Small intestine (tissue), 7 donors: Measurements from ENCODE around the gene KRT83. TPM values are rescaled to one million over a fixed set of nuclear protein-coding genes. Genes with fewer than 3 reads are reported as not detected.
"Not testable (repeated sequence)": the region's sequence is repeated elsewhere in the genome, so short reads cannot be mapped to it uniquely, and the experiment has no call there.

Source experiments
- DNase-seq, 2 donors: peaks; one replicate each; pipeline versions ENCODE4 v3.0.0 to v3.0.0-alpha.2; 2013
- FAIRE-seq: peaks from 2 replicates; lab custom pipeline; 2012; peaks lifted over from hg19 to GRCh38; lab: Jason Lieb, UNC
- H3K27ac ChIP-seq, 3 donors: one replicate each; pipeline ENCODE4 v1.5.1; 2013; ENCODE audit warnings: low read length in 2 of 3, mild to moderate bottlenecking in 2 of 3, control low read depth in 1 of 3, inconsistent platforms in 1 of 3, low read depth in 1 of 3, moderate library complexity in 1 of 3
- H3K27me3 ChIP-seq, 3 donors: one replicate each; pipeline ENCODE4 v1.6.1; 2013; ENCODE audit warnings: low read length in 3 of 3, inconsistent platforms in 1 of 3; ENCODE audit not compliant: control insufficient read depth in 3 of 3, insufficient read depth in 3 of 3
- H3K36me3 ChIP-seq, 3 donors: one replicate each; pipeline ENCODE4 v1.6.1; 2013; ENCODE audit warnings: low read length in 3 of 3, inconsistent platforms in 1 of 3, low read depth in 1 of 3, mild to moderate bottlenecking in 1 of 3, moderate library complexity in 1 of 3; ENCODE audit not compliant: control insufficient read depth in 3 of 3, insufficient read depth in 2 of 3
- H3K4me1 ChIP-seq, 3 donors: one replicate each; pipeline ENCODE4 v1.6.1; 2013; ENCODE audit warnings: low read length in 2 of 3, inconsistent platforms in 1 of 3, low read depth in 1 of 3, mild to moderate bottlenecking in 1 of 3, moderate library complexity in 1 of 3; ENCODE audit not compliant: control insufficient read depth in 3 of 3, insufficient read depth in 2 of 3
- H3K4me3 ChIP-seq, 3 donors: one replicate each; pipeline ENCODE4 v1.5.1; 2013; ENCODE audit warnings: low read length in 3 of 3, control low read depth in 1 of 3, inconsistent platforms in 1 of 3, low read depth in 1 of 3, mild to moderate bottlenecking in 1 of 3, moderate library complexity in 1 of 3
- H3K9me3 ChIP-seq, 2 donors: one replicate each; pipeline ENCODE4 v1.6.1; 2013; ENCODE audit warnings: low read depth in 1 of 2, low read length in 1 of 2; ENCODE audit not compliant: control insufficient read depth in 2 of 2, insufficient read depth in 1 of 2
- WGBS, 3 donors: extraction: QIAGEN DNeasy Blood & Tissue Kit; methylation state at CpG; one replicate each; pipeline ENCODE4 v1.1.7; 2013; 5-methylcytosine and 5-hydroxymethylcytosine counted together
- polyA plus RNA-seq, 4 donors: library from polyadenylated mRNA; stranded (reverse) in 3 of 4; unstranded in 1 of 4; fragments of 200-250 nt in 3 of 4; fragments of 120-200 nt in 1 of 4; gene quantifications; one replicate each; pipeline versions ENCODE4 v1.2.1 to v1.2.3, GENCODE V29; 2013
- donor health status: healthy with polysubstance abuse.
- donor health status: control.
- donor health status: control.
- donor health status: Bipolar disorder and iron deficiency.
- donor health status: healthy.

The KRT83 gene
- polyA plus RNA-seq, 4 donors, result 0.03 TPM; not detected in 3

- not testable (repeated sequence) for H3K4me3 ChIP-seq, H3K27ac ChIP-seq, DNase-seq, H3K36me3 ChIP-seq, H3K4me1 ChIP-seq, FAIRE-seq, H3K9me3 ChIP-seq, H3K27me3 ChIP-seq
- WGBS, 3 donors, result 76 to 89% (median 86%) methylated on average over 17 to 21 of the region's 21 CpGs
These were observed 34.1 kb downstream of the KRT83 start for GRCh38 chr12:52286857-52287785.

- H3K4me1 ChIP-seq, result no peaks in the 10 kb centered on the region
- no peak overlapping the region for H3K27ac ChIP-seq
- H3K9me3 ChIP-seq, result no peaks in the 10 kb centered on the region
- H3K27me3 ChIP-seq, result peaks cover 0 to 2% (median 0%) of the 10 kb centered on the region in 3 donors
- FAIRE-seq, result no peak
- DNase-seq, result no peak
- H3K4me3 ChIP-seq, result no peak overlapping the region
- WGBS, 3 donors, result 87 to 90% (median 87%) methylated on average over 24 of the region's 24 CpGs
- no peaks in the 10 kb centered on the region for H3K36me3 ChIP-seq
These were observed 35.2 kb downstream of the KRT83 start for GRCh38 chr12:52285851-52286530.

- WGBS, 3 donors, result 85 to 95% (median 87%) methylated on average over 2 of the region's 2 CpGs
- no peaks in the 10 kb centered on the region for H3K9me3 ChIP-seq
- H3K27ac ChIP-seq, result no peak overlapping the region
- no peak overlapping the region for H3K4me3 ChIP-seq
- no peaks in the 10 kb centered on the region for H3K4me1 ChIP-seq
- DNase-seq (no peak), FAIRE-seq (no peak)
- H3K27me3 ChIP-seq, result peaks cover 0 to 2% (median 0%) of the 10 kb centered on the region in 3 donors
- H3K36me3 ChIP-seq, result no peaks in the 10 kb centered on the region
These were observed 35.9 kb downstream of the KRT83 start for GRCh38 chr12:52285172-52285745.

DNA sequence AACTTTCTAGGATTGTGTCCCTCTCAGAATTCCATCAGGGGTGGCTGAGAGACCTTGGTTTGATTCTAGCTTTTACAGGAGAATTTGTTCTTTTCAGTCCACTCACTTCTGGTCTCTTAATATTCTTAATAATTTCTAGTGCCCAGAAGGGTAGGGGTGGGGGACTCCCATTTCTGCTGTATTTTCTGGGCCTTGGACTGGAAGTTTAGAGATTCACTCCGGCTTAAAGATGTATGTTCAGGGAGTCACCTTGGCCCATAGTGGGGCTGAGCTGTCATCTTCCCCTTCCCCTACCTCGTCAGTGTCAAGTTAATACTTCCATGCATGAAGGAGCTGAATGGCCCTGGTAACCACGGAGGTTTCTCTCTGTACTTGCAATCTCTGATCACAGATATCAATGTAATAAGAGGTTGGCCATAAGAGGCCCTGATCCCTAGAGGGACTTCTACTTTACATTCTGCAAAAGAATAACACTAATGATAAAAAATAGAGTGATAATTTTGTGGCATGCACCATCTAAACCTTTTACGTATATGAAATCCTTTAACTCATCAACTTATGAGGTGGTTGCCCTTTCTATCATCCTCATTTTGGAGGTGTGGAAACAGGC is 36.5 kb downstream of the KRT83 start:
- 56 to 79% (median 74%) methylated on average over 4 of the region's 4 CpGs for WGBS, 3 donors
- no peak overlapping the region for H3K27ac ChIP-seq
- peaks cover 0 to 2% (median 0%) of the 10 kb centered on the region in 3 donors for H3K27me3 ChIP-seq
- DNase-seq, result no peak
- H3K9me3 ChIP-seq, result no peaks in the 10 kb centered on the region
- no peaks in the 10 kb centered on the region for H3K36me3 ChIP-seq
- H3K4me1 ChIP-seq, result no peaks in the 10 kb centered on the region
- no peak for FAIRE-seq
- H3K4me3 ChIP-seq, result no peak overlapping the region

DNA sequence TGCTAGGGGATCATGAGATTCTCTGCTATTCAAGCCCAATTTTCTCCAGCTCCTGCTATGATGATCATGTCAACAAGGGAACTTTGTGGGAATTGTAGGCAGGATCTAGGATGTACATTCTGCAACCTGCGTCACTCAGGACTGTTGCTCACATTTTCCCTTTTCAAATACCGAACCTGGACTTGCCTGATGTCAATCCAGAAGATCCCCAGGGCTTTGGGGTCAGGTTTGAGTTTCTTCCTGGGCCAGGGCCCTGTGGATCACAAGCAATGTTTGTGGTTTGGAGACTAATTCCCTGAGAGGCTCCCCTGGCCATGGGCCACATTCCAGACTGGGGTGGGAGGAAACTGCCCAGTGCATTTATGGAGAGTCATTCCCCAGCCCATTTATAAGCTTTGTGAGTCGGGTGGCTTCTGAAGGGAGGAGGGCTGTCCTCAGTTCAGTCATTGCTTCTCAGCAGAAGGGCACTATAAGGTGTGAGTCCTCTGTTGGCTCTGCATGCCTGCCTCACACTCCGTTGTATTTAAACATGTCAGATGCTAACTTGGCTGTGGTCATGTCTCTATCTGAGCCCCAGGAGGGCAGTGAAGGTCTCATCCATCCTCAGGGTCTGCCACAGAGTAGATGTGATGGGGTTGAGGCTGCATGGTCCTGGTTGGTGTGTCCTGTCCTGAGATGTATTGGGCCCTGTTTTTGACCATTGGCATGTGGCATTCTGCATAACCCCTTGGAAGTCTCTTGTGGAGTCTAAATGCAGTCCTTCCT is 40.2 kb downstream of the KRT83 start:
- no peak overlapping the region for H3K4me3 ChIP-seq
- H3K27ac ChIP-seq, result no peak overlapping the region
- H3K27me3 ChIP-seq, result peaks cover 0 to 8% (median 4%) of the 10 kb centered on the region in 3 donors
- DNase-seq (no peak), FAIRE-seq (no peak)
- no peaks in the 10 kb centered on the region for H3K9me3 ChIP-seq
- peaks cover 0 to 4% (median 0%) of the 10 kb centered on the region in 3 donors for H3K4me1 ChIP-seq
- WGBS, 3 donors, result 57 to 77% (median 77%) methylated on average over 4 of the region's 4 CpGs
- H3K36me3 ChIP-seq, result no peaks in the 10 kb centered on the region

DNA sequence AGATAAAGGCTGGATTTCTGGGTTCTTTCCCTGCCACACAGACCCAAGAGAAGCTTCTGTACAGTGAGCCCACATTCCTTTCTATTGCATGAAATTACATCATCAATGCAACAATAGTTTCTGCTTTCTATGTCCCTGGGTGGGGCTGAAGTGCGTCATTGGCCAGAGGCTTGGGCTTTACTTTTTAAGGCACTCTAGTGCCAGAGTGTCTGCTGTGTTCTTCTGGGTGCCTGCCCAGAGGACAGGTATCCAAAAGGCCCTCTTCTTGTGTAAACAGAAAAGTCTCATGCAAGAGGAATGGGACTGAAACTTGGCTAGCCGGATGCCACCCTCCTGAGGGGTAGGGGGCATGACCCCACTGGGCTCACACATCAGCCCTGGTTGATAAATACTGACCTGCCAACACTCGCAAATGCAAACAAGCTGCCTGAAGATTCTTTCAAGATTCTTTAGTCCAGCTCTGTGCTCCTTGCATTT is 40.8 kb downstream of the KRT83 start:
- FAIRE-seq (no peak), DNase-seq (no peak)
- WGBS, 3 donors, result 52 to 67% (median 55%) methylated on average over 3 of the region's 3 CpGs
- Histone ChIP-seq H3K27ac (peak overlapping the region in 1 of 3 donors; percentile 25), H3K4me3 (no peak overlapping the region), H3K4me1 (peaks cover 0 to 4% (median 0%) of the 10 kb centered on the region in 3 donors), H3K9me3 (no peaks in the 10 kb centered on the region), H3K36me3 (no peaks in the 10 kb centered on the region), H3K27me3 (peaks cover 0 to 8% (median 4%) of the 10 kb centered on the region in 3 donors)

GRCh38 chr12:52279422-52280318 is 41.5 kb downstream of the KRT83 start:
- Histone ChIP-seq H3K9me3 (no peaks in the 10 kb centered on the region), H3K36me3 (no peaks in the 10 kb centered on the region), H3K27me3 (peaks cover 0 to 8% (median 6%) of the 10 kb centered on the region in 3 donors), H3K27ac (no peak overlapping the region), H3K4me3 (no peak overlapping the region), H3K4me1 (peaks cover 0 to 4% (median 0%) of the 10 kb centered on the region in 3 donors)
- FAIRE-seq (no peak), DNase-seq (no peak)
- 81 to 87% (median 86%) methylated on average over 14 of the region's 14 CpGs for WGBS, 3 donors
